Measurements from ENCODE around the gene CCT5.

The CCT5 gene

GRCh38 chr5:10315201-10315600 is 65.1 kb downstream of the CCT5 start:
- TF ChIP-seq FOXP2 (optimal IDR thresholded peaks at IDR 0.05; ENCODE audit: borderline replicate concordance, extremely low read depth, extremely low read length, insufficient read depth): no peak
- no peak for TF ChIP-seq REST (IDR thresholded peaks at IDR 0.05; ENCODE audit: insufficient read depth in 1 of 2, low read depth in 2 of 2, low read length in 2 of 2)
